ENCODE results near the gene GLRX3.
A peak's percentile ranks its signal among the peaks of the same experiment; 100 is the strongest.
"Not testable (repeated sequence)": the region's sequence is repeated elsewhere in the genome, so short reads cannot be mapped to it uniquely, and the experiment has no call there.

GLRX3 gene

GRCh38 chr10:130136226-130137089 is at the start of gene GLRX3:
Gene GLRX3 (plus strand): TSS chr10:130136391. CDS start chr10:130136421, 30 bp downstream.
- Histone ChIP-seq H3K9me3 (replicated peaks in 1 of 11) (no peaks in the 10 kb centered on the region), H3K9ac (peak within 1 kb of the TSS; percentile 92 to 97 (median 95)), H3K27ac (peak within 1 kb of the TSS; percentile 78 to 94 (median 91)), H3K27me3 (no peaks in the 10 kb centered on the region), H4K20me1 (peaks cover 46 to 52% (median 51%) of the 10 kb centered on the region in 11 experiments; a peak in 21 of 22 replicates), H3K4me2 (peak within 1 kb of the TSS; percentile 87 to 98 (median 95)), H3K4me1 (peaks cover 43 to 52% (median 48%) of the 10 kb centered on the region in 10 experiments), H3K4me3 (peak within 1 kb of the TSS; percentile 84 to 100 (median 96)), H3K36me3 (peaks cover 0 to 34% (median 22%) of the 10 kb centered on the region in 11 experiments; a peak in 16 of 22 replicates)
- no peak for TF ChIP-seq Cebpa-rat (IDR thresholded peaks at IDR 0.05)

- H3K4me3 ChIP-seq, H3K9ac ChIP-seq, H3K27ac ChIP-seq, H3K27me3 ChIP-seq, H3K4me1 ChIP-seq, H3K4me2 ChIP-seq, H4K20me1 ChIP-seq: not testable (repeated sequence)
- Histone ChIP-seq H3K9me3 (replicated peaks in 1 of 11) (peaks cover 26 to 42% (median 30%) of the 10 kb centered on the region in 11 experiments; a peak in 19 of 22 replicates), H3K36me3 (peaks cover 0 to 16% (median 5%) of the 10 kb centered on the region in 11 experiments; a peak in 5 of 22 replicates)
Observed at GRCh38 chr10:130090565-130090964, 45.6 kb upstream of the GLRX3 start.

GRCh38 chr10:130099344-130099743 is 36.8 kb upstream of the GLRX3 start:
- Histone ChIP-seq H3K9ac (no peak overlapping the region), H3K4me2 (no peak overlapping the region), H3K9me3 (replicated peaks in 1 of 11) (peaks cover 9 to 14% (median 11%) of the 10 kb centered on the region in 11 experiments; a peak in 16 of 22 replicates), H3K27me3 (no peaks in the 10 kb centered on the region), H4K20me1 (no peaks in the 10 kb centered on the region), H3K27ac (no peak overlapping the region), H3K4me3 (no peak overlapping the region), H3K4me1 (no peaks in the 10 kb centered on the region), H3K36me3 (peaks cover 0 to 22% (median 13%) of the 10 kb centered on the region in 11 experiments; a peak in 14 of 22 replicates)
- TF ChIP-seq Cebpa-rat (IDR thresholded peaks at IDR 0.05) = no peak

GRCh38 chr10:130105724-130106123 is 30.5 kb upstream of the GLRX3 start:
- Histone ChIP-seq H3K4me3 (no peak overlapping the region), H3K36me3 (peaks cover 0 to 32% (median 14%) of the 10 kb centered on the region in 11 experiments; a peak in 12 of 22 replicates), H3K9me3 (replicated peaks in 1 of 11) (no peaks in the 10 kb centered on the region), H3K4me1 (peaks cover 10 to 32% (median 17%) of the 10 kb centered on the region in 10 experiments), H3K9ac (no peak overlapping the region), H3K4me2 (no peak overlapping the region), H3K27ac (no peak overlapping the region), H4K20me1 (peaks cover 0 to 10% (median 7%) of the 10 kb centered on the region in 11 experiments; a peak in 9 of 22 replicates), H3K27me3 (no peaks in the 10 kb centered on the region)
- no peak for TF ChIP-seq Cebpa-rat (IDR thresholded peaks at IDR 0.05)

GRCh38 chr10:130108146-130108545 is 28.0 kb upstream of the GLRX3 start:
- not testable (repeated sequence) for H3K9ac ChIP-seq; H3K4me3 ChIP-seq; H3K27me3 ChIP-seq; H3K9me3 ChIP-seq (replicated peaks in 1 of 11); H3K27ac ChIP-seq
- H3K4me1 ChIP-seq = peaks cover 13 to 35% (median 21%) of the 10 kb centered on the region in 10 experiments
- H4K20me1 ChIP-seq = peaks cover 0 to 10% (median 7%) of the 10 kb centered on the region in 11 experiments; a peak in 9 of 22 replicates
- H3K4me2 ChIP-seq = 0 out of 22 replicates have a peak overlapping the region, but pooled peaks of 2 of the 11 experiments have one; percentile 0 to 30
- H3K36me3 ChIP-seq = peaks cover 0 to 32% (median 13%) of the 10 kb centered on the region in 11 experiments; a peak in 12 of 22 replicates

- Histone ChIP-seq H4K20me1 (peaks cover 0 to 10% (median 7%) of the 10 kb centered on the region in 11 experiments; a peak in 9 of 22 replicates), H3K9me3 (replicated peaks in 1 of 11) (peaks cover 0 to 9% (median 0%) of the 10 kb centered on the region in 11 experiments; a peak in 2 of 22 replicates), H3K27ac (0 out of 22 replicates have a peak overlapping the region, but pooled peaks of 1 of the 11 experiments have one; percentile 92), H3K9ac (peak overlapping the region; percentile 85 to 95 (median 91); a peak in 21 of 22 replicates), H3K27me3 (no peaks in the 10 kb centered on the region), H3K4me3 (peak overlapping the region; percentile 66 to 86 (median 75); a peak in 18 of 20 replicates), H3K4me1 (peaks cover 13 to 35% (median 21%) of the 10 kb centered on the region in 10 experiments), H3K4me2 (peak overlapping the region; percentile 86 to 99 (median 95)), H3K36me3 (peaks cover 0 to 24% (median 7%) of the 10 kb centered on the region in 11 experiments; a peak in 10 of 22 replicates)
- no peak for TF ChIP-seq Cebpa-rat (IDR thresholded peaks at IDR 0.05)
Observed at GRCh38 chr10:130108934-130109604, 27.1 kb upstream of the GLRX3 start.

- Histone ChIP-seq H4K20me1 (peaks cover 0 to 10% (median 7%) of the 10 kb centered on the region in 11 experiments; a peak in 9 of 22 replicates), H3K36me3 (peaks cover 0 to 17% (median 4%) of the 10 kb centered on the region in 11 experiments; a peak in 6 of 22 replicates), H3K27ac (peak overlapping the region; percentile 76 to 95 (median 92); a peak in 21 of 22 replicates), H3K4me3 (peak overlapping the region; percentile 66 to 86 (median 75)), H3K4me1 (peaks cover 13 to 35% (median 21%) of the 10 kb centered on the region in 10 experiments), H3K27me3 (no peaks in the 10 kb centered on the region), H3K9ac (peak overlapping the region; percentile 85 to 95 (median 91)), H3K4me2 (peak overlapping the region; percentile 86 to 99 (median 95)), H3K9me3 (replicated peaks in 1 of 11) (peaks cover 0 to 12% (median 0%) of the 10 kb centered on the region in 11 experiments; a peak in 2 of 22 replicates)
- no peak for TF ChIP-seq Cebpa-rat (IDR thresholded peaks at IDR 0.05)
Observed at GRCh38 chr10:130109796-130110245, 26.4 kb upstream of the GLRX3 start.
